Activated CD4-positive, CD25-positive, alpha-beta regulatory T cell treated with anti-CD3 and anti-CD28 coated beads, Interleukin-2, amount 50 U/mL, for 16 hours (primary cell): Measurements from ENCODE around the gene EPSTI1.
A peak's percentile ranks its signal among the peaks of the same experiment; 100 is the strongest.
"Not testable (repeated sequence)": the region's sequence is repeated elsewhere in the genome, so short reads cannot be mapped to it uniquely, and the experiment has no call there.

Source experiments
- DNase-seq: peaks from one replicate; pipeline ENCODE4 v3.0.0-alpha.2; 2020; ENCODE audit warnings: low read depth, low spot score

Gene EPSTI1, protein sequence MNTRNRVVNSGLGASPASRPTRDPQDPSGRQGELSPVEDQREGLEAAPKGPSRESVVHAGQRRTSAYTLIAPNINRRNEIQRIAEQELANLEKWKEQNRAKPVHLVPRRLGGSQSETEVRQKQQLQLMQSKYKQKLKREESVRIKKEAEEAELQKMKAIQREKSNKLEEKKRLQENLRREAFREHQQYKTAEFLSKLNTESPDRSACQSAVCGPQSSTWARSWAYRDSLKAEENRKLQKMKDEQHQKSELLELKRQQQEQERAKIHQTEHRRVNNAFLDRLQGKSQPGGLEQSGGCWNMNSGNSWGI

DNA sequence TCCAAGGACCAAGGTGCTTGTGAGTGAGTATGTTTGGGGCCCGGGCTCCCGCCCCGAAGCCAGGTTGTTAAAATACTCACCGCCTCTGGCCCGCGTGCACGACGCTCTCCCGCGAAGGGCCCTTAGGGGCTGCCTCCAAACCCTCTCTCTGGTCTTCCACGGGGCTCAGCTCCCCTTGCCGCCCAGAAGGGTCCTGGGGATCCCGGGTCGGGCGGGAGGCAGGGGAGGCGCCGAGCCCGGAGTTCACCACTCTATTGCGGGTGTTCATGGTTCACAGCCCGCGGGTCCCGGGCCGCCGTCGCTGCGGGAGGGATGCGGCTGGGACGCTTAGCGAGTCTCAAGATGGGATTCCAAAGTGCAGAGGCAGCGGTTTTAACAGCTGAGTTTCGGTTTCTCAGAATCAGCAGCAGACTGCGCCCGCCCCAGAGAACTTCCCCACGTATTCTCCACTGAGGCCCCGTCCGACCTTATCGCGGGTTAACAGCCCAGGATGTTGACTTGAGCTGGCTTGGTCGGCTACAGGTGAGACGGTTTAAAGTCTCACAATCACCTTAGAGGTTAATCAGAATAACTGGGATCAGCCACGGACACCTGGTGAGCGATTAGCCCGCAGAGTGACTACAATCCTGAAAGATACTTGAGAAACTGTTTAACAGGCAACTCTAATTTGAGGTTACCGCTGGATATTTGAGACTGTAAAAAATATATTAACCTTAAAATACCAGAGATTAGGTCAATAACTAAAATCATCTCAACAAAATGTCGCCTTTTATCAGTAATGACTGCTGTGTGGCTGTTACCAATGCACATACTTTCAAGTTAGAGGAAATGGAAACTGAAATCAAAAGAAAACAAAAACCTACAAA is at the start of gene EPSTI1:
TSS of gene EPSTI1 (minus strand) at position 344 of the 866 bp plus-strand sequence. CDS start at position 268, 76 bp downstream.
- DNase-seq: peak; percentile 48

- DNase-seq: no peak
Observed at GRCh38 chr13:43041369-43041921, 49.4 kb upstream of the EPSTI1 start.

- not testable (repeated sequence) for DNase-seq
Observed at GRCh38 chr13:43040581-43041368, 48.7 kb upstream of the EPSTI1 start.

- DNase-seq: no peak
Observed at GRCh38 chr13:43039966-43040365, 47.9 kb upstream of the EPSTI1 start.

DNA sequence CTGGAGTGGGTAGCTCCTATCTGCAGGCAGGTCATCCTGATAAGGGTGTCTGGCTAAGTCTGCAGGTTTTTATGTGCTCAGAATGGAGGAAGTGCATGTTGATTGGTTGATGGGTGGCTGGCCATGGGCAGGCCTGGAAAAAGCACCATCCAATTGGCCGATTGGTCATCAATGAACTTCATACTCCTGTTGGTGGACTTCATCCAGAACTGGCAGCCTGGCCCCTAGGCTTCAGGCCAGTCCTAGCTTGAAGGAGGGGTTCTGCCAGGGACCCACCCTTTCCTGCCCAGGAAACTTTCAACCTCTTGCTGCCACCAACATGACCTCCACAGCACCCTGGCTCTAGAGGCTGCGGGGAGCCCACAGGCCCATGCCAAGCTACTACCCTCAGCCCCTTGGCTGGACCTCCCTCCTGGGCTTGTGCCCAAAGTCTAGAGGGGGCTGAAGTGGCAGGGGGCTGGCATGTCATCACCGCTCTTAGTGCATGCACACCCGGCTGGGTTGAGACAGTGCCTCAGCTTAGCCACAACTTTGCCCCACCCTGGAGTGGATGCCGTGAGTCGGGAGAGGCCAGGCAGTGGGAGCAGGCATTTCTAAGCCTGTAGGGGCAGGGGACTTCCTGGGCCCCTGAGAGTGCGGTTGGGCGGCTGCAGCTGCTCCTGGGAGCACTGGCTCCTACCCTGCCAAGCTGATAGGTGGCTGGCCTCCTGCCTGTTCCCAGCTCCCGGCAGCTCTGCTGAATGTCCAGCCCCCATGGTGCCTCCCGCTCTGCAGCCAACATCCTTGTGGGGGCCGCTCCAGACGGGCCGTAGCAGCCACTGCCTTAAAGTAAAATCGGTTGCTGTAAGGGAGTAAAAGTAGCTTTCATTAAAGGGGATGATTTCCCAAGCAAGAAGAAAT is 44.6 kb upstream of the EPSTI1 start:
- no peak for DNase-seq

DNA sequence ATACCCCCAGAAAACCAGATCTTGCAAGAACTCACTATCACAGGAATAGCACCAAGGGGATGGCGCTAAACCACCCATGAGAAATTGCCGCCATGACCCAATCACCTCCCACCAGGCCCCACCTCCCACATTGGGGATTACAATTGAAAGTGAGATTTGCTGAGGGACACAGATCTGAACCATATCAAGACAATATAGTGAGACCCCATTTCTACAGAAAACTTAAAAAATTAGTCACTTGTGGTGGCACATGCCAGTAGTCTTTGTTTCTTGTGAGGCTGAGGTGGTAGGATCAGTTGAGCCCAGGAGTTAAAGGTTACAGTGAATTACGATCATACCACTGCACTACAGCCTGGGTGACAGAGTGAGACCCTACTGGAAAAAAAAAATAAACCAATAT is 41.0 kb upstream of the EPSTI1 start:
- DNase-seq: no peak

DNA sequence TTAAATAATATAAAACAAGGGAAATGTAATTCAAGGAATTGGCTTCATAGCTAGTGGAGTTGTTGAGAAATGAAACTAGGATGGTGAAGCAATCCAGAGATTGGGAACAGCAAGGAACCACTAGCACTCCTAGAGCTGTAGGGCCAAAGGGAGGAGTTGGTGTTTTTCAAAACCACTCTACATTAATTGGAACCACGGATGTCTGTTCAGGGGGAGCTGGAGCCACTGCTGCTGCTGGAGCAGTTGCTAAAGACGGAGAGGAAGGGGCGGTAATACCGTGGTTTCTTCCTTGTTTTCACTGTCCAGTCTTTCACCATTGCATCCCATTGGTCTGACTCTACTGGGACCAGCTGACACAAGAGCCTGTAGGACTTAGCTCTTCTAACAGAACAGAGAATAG is 39.8 kb upstream of the EPSTI1 start:
- DNase-seq: no peak

- DNase-seq: no peak
Observed at GRCh38 chr13:43030548-43030947, 38.5 kb upstream of the EPSTI1 start.

GRCh38 chr13:43026262-43026661 is 34.2 kb upstream of the EPSTI1 start:
- no peak for DNase-seq

GRCh38 chr13:43023289-43023963 is 31.4 kb upstream of the EPSTI1 start, which contains the start of gene DNAJC15:
Gene DNAJC15, plus strand, starts transcription at chr13:43023586. Its CDS starts 41 bp downstream, at chr13:43023627.
- DNase-seq: peak; percentile 59

- no peak for DNase-seq
Observed at GRCh38 chr13:43022934-43023288, 30.9 kb upstream of the EPSTI1 start.

DNA sequence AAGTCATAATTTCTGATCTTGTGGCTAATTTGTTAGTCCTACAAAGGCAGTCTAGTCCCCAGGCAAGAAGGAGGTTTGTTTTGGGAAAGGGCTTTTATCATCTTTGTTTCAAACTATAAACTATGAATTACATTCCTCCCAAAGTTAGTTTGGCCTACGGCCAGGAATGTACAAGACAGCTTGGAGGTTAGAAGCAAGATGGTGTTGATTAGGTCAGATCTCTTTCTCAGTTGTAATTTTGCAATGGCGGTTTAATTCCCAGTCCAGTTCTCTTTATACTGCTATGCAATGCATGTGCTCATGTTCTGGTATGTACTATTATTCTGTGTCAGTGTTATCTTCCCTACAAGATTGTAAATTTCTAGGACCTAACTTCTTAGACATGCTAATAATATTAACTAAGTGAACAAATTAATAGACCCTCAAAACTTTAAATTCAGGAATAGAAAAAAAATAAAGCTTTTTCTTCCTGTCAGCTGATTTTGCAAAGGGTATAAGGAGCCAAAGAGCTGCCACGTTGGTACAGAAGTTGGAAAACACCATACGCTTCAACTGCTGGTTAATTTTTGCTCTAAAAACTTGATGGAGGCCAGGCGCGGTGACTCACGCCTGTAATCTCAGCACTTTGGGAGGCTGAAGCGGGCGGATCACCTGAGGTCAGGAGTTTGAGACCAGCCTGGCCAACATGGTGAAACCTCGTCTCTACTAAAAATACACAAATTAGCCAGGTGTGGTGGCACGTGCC is 30.1 kb upstream of the EPSTI1 start:
- DNase-seq: no peak

DNA sequence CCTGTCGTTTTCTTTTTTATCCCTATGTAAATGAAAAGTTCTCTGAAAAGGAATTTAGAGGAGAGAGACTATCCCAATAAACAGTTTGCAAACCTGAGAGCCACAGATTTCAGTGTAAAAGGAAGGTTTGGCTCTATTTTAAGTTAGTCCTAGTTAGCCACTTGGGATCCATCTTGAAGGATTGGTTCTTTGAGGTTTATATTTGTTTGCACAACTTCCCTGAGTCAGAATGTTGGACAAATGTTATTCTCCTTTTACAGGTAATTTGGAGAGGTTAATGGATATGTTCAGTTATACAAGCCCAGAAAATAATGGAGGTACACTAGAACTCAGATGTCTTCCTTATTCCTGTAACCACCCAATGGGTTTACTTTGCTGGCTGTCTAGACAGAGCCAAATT is 28.8 kb upstream of the EPSTI1 start:
- DNase-seq: no peak

GRCh38 chr13:43019811-43020210 is 27.8 kb upstream of the EPSTI1 start:
- no peak for DNase-seq

DNA sequence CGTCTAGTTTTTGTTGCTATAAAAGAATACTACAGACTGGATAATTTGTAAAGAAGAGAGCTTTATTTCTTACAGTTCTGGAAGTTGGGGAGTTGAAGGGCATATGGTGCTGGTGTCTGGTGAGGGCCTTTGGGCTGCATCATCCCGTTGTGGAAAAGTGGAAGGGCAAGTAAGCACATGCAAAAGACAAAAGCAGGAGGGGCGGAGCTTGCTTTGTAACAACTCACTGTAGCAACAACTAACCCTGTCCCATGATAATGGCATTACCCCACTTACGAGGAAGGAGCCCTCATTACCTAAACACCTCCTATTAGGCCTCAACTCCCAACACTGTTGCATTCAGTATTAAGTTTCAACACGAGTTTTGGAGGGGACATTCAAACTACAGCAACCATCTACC is 24.2 kb upstream of the EPSTI1 start:
- DNase-seq: no peak

GRCh38 chr13:43014162-43014561 is 22.1 kb upstream of the EPSTI1 start:
- no peak for DNase-seq

DNA sequence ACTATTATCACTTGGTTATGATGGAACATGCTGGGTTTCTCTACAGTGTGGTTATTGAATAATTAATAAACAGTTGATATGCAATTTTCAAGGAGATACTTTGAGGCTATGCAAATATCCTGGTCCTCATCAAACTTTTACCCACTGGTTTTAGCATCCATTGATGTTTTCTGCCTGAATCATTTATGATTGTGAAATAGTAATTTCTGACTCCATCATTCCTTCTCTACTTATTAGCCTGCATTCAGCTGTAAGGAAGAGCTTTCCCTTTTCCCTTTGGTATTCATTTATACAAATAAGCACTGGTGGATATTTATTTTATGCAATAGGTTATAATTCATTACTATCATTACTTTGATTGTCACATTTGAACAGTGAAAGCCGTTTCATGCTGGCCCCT is 17.5 kb upstream of the EPSTI1 start:
- DNase-seq: no peak

DNA sequence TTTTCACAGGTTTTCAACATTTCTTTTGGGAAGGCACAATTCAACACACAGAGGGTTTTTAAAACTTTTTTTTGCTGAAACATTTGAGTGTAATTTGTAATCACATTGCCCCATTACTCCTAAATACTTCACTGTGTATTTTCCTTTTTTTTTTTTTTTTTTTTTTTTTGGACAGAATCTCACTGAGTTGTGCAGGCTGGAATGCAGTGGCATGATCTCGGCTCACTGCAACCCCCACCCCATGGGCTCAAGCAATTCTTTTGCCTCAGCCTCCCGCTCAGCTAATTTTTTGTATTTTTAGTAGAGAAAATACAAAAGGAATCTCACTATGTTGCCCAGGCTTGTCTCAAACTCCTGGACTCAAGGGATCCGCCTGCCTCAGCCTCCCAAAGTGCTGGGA is 16.6 kb upstream of the EPSTI1 start:
- no peak for DNase-seq

DNA sequence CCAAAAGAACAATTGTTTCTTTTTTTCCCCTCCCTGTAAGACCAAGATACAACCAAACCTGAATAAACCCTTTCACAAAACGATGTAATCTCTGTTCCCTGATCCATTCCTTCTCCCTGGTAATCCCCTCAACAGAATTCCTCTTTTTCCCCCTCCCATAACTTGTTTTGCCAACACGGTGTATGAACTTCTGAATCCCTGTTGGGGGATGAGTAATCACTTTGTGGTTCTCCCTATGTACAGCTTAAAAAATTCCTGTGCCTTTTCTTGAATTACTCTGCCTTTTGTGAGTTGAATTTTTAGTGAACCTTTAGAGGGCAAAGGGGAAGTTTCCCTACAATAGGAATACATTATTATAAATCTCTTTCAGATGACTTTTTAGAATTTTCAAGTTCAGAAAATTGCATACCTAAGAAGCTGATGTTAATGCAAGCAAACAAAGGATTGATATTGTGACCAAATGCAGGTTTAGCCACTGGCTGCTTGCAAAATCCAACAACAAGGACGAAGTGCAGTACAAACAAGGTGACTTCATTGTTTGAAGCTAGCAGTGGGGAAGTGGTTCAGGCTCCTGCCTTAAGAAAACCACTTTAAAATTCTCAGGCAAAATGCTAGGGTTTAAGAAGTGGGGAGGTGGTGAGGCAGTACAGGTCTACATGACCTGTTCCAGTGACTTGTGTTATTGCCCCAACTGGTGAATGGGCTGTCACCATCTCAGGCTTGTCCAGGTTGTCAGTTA is 15.0 kb upstream of the EPSTI1 start:
- DNase-seq: no peak
